HG02870 (cell line): Measurements from ENCODE around the gene ABCG8.

Experiments
- ATAC-seq: cut with Tn5 transposase; IDR thresholded peaks from one replicate; pipeline ENCODE4 v1.9.1; 2021; ENCODE audit warnings: mild to moderate bottlenecking, moderate library complexity; ENCODE audit not compliant: unreplicated experiment

ABCG8 gene

GRCh38 chr2:43854671-43855070 is 15.9 kb downstream of the ABCG8 start:
- no peak for ATAC-seq

- ATAC-seq = no peak
These were observed 16.5 kb downstream of the ABCG8 start for GRCh38 chr2:43855292-43855691.

- ATAC-seq = no peak
These were observed 33.4 kb downstream of the ABCG8 start for GRCh38 chr2:43872151-43872550.

- no peak for ATAC-seq
These were observed 36.1 kb downstream of the ABCG8 start for GRCh38 chr2:43874776-43875451.

- ATAC-seq = peak; percentile 75
These were observed 39.2 kb downstream of the ABCG8 start for GRCh38 chr2:43877782-43878464.

DNA sequence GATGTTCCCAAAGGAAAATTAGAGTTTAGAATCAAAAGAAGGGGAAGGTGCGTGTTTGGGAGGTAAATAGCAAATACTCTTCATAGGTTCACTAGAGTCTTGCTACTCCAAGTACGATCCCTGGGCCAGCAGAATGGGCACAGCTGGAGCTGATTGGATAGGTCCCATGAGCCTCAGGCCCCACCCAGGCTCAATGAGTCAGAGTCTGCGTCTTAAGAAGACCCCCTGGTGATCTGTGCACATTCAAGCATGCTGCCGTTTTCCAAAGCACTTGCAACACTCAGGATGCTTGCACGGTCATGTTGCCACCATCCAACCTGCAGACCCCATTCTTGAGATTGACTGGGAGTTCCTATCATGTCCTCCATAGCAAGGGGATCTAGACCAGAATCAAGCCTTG is 40.5 kb downstream of the ABCG8 start:
- ATAC-seq = no peak

DNA sequence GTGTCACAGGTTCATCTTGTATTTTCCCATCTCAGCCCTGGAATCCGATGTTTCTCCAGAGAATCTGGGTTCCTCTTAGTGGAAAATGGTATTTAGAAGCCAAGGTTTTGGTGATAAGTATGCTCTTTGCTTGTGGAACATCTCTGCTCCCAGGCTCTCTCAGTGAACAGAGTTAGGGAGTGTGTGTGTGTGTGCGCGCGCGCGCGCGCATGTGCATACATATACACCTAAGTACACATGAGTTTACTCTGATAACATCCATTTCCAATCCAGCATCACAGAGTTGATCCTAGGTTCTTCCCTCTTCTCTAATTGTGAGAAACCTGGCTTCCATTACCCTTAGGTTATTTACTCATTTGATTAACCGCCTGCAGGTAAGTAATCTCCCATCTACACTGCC is 41.7 kb downstream of the ABCG8 start:
- no peak for ATAC-seq

DNA sequence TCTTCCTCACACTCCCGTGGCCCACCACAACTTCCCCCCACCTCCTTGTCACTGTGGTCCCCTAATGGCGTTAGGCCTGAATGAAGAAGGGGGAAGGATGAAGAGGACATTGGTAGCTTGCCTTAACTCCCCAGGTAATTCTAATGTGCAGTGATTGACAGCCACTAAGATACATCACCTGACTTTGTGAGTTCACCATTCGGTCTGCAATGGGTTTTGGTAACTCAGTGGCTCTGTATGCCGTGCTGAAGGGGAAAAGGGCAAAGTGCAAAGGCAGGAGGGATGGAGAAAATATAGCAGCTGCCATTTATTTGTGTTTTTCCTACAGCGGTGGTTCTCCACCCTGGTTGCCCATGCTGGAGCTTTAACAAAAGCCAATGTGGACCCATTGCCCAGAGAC is 42.2 kb downstream of the ABCG8 start:
- ATAC-seq = no peak

GRCh38 chr2:43882312-43882711 is 43.5 kb downstream of the ABCG8 start:
- no peak for ATAC-seq

DNA sequence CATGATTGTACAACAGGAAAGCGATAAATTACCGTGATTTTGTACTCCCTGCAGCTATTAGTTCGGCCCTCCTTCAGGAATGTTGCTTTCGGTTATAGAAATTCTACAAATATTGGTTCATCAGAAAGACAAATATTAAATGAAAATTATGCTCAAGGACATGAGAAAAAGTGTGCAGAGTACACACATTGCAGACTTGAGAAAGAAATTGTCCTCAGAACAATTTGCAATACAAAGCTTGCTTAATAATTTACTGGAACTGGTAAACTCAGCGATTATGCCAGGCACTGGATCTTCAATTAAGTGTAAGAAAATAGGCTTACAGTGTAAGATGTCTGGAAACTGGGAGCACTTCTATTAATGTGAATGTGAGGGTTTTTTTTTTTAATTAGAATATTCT is 45.9 kb downstream of the ABCG8 start:
- no peak for ATAC-seq

DNA sequence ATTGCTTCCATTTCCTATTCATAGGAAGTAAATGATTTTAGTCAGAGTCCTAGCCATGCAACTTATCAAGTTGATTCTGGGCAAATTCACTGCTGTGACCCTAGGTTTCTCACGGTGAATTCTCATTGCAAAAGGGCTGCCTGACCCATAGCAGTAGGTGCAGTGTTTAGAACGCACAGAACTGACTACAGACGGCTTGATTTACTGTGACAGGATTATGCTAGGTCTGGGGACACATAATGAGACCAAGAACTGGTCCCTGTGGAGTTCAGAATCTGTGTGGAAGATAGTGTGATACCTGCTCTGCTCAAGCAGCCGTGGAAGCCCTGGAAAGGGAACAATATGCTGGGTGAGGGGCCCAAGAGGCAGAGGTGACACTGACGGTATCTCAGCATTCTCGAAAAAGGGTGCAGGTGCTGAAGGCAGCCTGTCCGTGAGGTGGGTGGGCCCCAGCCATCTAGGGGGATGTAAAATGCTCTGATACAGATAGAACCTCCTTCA is 46.4 kb downstream of the ABCG8 start:
- ATAC-seq = no peak

- ATAC-seq = no peak
These were observed 48.4 kb downstream of the ABCG8 start for GRCh38 chr2:43887176-43887575.

DNA sequence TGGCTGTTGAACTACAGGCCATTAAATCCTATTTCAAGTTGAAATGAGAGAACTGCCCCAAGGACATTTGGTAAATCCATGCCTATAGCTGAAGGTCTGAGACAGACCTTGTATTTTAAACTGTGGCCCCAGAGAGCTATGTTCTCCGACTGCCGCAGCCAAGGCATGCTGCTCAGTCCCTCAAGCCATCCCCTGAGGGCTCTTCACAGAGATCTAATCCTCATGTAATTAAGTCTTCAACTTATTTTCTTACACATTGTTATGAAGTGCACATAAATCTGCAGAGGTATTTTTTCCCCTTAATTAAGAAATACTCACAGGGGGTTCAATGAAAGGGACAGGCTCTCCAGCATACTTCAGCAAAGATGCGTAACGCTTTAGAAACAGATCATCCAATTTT is 50.6 kb downstream of the ABCG8 start:
- no peak for ATAC-seq

DNA sequence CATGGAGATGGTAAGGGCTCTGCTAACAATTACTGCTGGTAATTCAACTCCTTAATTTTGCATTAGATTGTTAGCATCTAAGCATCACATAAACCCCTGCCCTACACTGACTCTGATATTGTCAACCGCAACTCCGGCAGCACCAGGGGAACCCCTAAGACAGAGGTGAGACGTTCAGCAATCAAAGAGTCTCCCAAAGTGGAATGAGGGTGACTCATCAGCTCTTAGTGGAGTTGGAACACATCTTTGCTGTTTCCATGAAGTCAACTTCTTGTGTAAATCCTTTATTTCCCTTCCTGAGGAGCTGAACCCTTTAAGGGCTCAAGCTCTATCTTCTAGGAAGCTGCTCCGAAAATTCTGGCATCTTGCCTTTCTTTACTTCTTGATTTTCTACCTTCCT is 52.1 kb downstream of the ABCG8 start:
- ATAC-seq = no peak

DNA sequence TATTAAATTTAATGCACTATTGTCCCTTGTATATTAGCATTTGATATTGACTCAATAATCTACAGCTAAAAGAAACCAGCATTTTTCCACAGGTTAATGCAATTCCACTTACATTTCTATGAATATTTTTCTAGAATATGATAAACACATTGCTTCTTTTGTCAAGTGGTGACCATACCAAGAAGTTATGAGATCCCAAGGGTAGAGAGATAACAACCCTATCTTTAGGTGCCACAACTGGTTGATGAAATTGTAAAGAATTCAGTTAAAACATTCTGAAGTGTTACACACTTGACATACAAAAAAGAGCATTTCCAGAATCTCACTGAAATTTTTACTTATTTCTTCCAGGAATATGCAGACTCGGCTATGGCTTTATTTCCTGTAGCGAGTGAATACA is 56.0 kb downstream of the ABCG8 start:
- no peak for ATAC-seq

GRCh38 chr2:43896906-43897305 is 58.1 kb downstream of the ABCG8 start:
- ATAC-seq = no peak

- no peak for ATAC-seq
These were observed 58.7 kb downstream of the ABCG8 start for GRCh38 chr2:43897492-43897891.

DNA sequence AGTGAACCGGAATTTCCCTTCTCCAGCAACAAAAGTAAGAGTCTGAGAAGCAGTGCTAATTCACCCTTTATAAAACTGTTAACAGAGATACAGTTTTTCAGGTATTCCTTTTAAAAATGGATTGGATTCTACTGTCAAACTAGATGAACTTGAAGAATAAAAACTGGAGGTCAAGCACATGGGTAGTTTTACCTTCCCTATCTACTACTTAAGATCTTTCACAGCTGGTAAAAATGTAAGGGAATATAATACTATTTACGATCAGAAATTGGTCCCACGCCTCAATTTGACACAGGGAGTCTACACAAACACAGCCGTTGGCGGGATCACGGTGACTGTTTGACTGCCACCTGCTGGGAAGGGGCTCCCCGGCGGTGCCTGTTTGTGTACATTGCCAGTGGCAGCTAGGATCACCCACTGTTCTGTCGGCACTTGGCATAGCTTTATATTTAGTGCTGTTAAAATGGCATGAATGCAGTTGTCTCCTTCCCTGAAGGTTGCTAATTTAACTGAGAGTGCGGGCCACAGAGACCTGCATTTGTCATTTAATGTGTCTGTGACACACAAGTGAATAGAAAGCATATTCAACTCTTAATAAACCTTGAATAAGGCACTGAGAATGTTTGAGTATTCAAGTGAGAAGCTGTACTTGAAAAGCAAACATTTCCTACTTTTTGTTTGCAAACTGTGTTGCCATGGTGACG is 59.5 kb downstream of the ABCG8 start:
- ATAC-seq = no peak

GRCh38 chr2:43898838-43899346 is 60.1 kb downstream of the ABCG8 start:
- ATAC-seq = no peak

DNA sequence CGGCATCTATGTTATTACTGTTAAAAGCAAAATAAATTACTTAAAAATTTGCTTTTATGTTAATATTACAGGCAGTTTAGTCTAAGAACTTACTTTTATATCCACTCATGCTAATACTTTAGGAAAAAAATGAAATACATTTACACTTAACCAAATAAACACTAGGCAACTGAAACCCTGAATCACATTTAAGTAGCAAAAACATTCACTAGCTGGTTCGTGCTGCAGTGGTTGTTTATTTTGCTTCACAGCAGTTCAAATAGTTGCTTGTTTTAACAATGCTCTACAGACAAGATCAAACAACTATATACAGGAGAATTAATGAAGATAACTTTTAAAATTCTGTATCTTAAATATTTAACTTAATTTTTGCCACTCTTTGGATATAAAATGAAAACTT is 60.8 kb downstream of the ABCG8 start:
- no peak for ATAC-seq

- ATAC-seq = peak; percentile 88
These were observed 66.6 kb downstream of the ABCG8 start for GRCh38 chr2:43905371-43905803.

DNA sequence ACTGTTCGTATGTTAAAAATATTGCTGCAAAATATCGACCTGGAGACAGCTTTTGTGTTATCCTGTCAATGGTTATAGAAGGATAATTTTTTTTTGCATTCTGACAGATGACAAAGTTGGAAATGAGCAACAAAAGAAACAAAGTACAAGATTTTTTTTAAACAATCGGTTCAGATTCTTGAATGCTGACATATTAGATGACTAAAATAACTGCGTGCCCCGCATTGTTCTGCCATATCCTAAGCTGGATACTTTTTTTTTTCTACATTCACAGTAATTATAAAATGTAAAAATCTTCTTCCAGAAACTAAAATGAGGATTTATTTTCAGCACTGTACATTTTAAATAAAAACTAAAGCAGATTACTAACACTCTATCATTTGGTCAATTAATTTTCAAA is 67.1 kb downstream of the ABCG8 start:
- no peak for ATAC-seq
